PC-3 (cell line): Measurements from ENCODE around the gene ATXN7L1. TPM values are rescaled to one million over a fixed set of nuclear protein-coding genes. Genes with fewer than 3 reads are reported as not detected.

ENCODE experiments used
- ATAC-seq: fragments of 200-7000 bp; cut with Tn5 transposase; 2 replicates; pipeline ENCODE4 v1.9.1; 2020; ENCODE audit warnings: mild to moderate bottlenecking, moderate library complexity
- BruUV-seq: library from RNA; stranded (reverse); fragments of 400-500 nt; replicated peaks from 2 replicates; lab custom pipeline; 2021; lab: Mats Ljungman, UMichigan
- CTCF ChIA-PET: fragments of 300-600 bp; sonication (Branson Sonifier 250); formaldehyde crosslinking; loops from one replicate; lab custom pipeline; 2022; ENCODE audit warnings: antibody characterized with exemption; lab: Charles Lee
- POLR2A ChIA-PET: fragments of 300-600 bp; sonication (Branson Sonifier 250); formaldehyde crosslinking; loops from one replicate; lab custom pipeline; 2022; ENCODE audit warnings: antibody characterized with exemption; ENCODE audit not compliant: unreplicated experiment; lab: Charles Lee
- DNase-seq: peaks from one replicate; pipeline ENCODE4 v3.0.0-alpha.2; 2015
- H2AFZ ChIP-seq: fragments of 300-600 bp; sonication (generic); 2 replicates; pipeline ENCODE4 v1.6.0; 2016; ENCODE audit warnings: antibody characterized with exemption, low read length
- H3F3A ChIP-seq: fragments of 300-600 bp; sonication (generic); one replicate; pipeline ENCODE4 v1.6.0; 2017; ENCODE audit warnings: antibody characterized with exemption, low read length, control low read depth, mild to moderate bottlenecking; ENCODE audit not compliant: unreplicated experiment
- H3K27ac ChIP-seq: fragments of 300-600 bp; sonication (generic); 2 replicates; pipeline ENCODE4 v1.5.1; 2016; ENCODE audit warnings: mild to moderate bottlenecking, low read length
- H3K27me3 ChIP-seq: fragments of 300-600 bp; sonication (generic); 2 replicates; pipeline ENCODE4 v1.6.1; 2016; ENCODE audit warnings: low read length, mixed read lengths
- H3K36me3 ChIP-seq: fragments of 300-600 bp; sonication (generic); 2 replicates; pipeline ENCODE4 v1.6.1; 2016; ENCODE audit warnings: low read depth, mixed run types, low read length, mixed read lengths
- H3K4me1 ChIP-seq: fragments of 300-600 bp; sonication (generic); 2 replicates; pipeline ENCODE4 v1.5.1; 2016; ENCODE audit warnings: low read length; ENCODE audit not compliant: insufficient read depth
- H3K4me2 ChIP-seq: fragments of 300-600 bp; sonication (generic); 2 replicates; pipeline ENCODE4 v1.6.0; 2016; ENCODE audit warnings: low read length
- H3K4me3 ChIP-seq: fragments of 300-600 bp; sonication (generic); 2 replicates; pipeline ENCODE4 v1.5.1; 2016; ENCODE audit warnings: mild to moderate bottlenecking, low read length, mixed read lengths
- H3K79me2 ChIP-seq: fragments of 300-600 bp; sonication (generic); 2 replicates; pipeline ENCODE4 v1.6.1; 2017; ENCODE audit warnings: low read length, mixed read lengths
- H3K9ac ChIP-seq: fragments of 300-600 bp; sonication (generic); 2 replicates; pipeline ENCODE4 v1.6.0; 2016; ENCODE audit warnings: mild to moderate bottlenecking, low read length
- H3K9me2 ChIP-seq: fragments of 300-600 bp; sonication (generic); replicated peaks from 2 replicates; pipeline ENCODE4 v1.6.1; 2016; ENCODE audit warnings: mixed run types, low read length, mixed read lengths
- H3K9me3 ChIP-seq: fragments of 300-600 bp; sonication (generic); 2 replicates; pipeline ENCODE4 v1.6.1; 2016; ENCODE audit warnings: low read length, mixed read lengths
- H4K20me1 ChIP-seq: fragments of 300-600 bp; sonication (generic); 2 replicates; pipeline ENCODE4 v1.6.1; 2016; ENCODE audit warnings: low read length, mixed read lengths
- CTCF ChIP-seq: fragments of 300-600 bp; sonication (generic); conservative IDR thresholded peaks from 2 replicates; pipeline ENCODE4 v1.5.1; 2017; ENCODE audit warnings: antibody characterized with exemption, low read depth, mild to moderate bottlenecking, low read length
- EZH2 ChIP-seq: fragments of 300-600 bp; sonication (generic); IDR thresholded peaks from one replicate; pipeline ENCODE4 v1.6.1; 2017; ENCODE audit warnings: antibody characterized with exemption, mild to moderate bottlenecking, low read length; ENCODE audit not compliant: unreplicated experiment
- EZH2phosphoT487 ChIP-seq: fragments of 300-600 bp; sonication (generic); IDR thresholded peaks from 2 replicates; pipeline ENCODE4 v1.6.1; 2018; ENCODE audit warnings: mild to moderate bottlenecking, antibody characterized with exemption, low read length, borderline replicate concordance
- intact Hi-C: fragments of 100-400 bp; cut with micrococcal nuclease; formaldehyde crosslinking; loops from 2 replicates; pipeline ENCODE4 v1.9.0; 2023
- total RNA-seq: library from RNA; depleted of rRNA; stranded (reverse); fragments of >200 nt; gene quantifications from 2 replicates; pipeline ENCODE4 v1.2.3, GENCODE V29; 2014

Gene ATXN7L1
- total RNA-seq, 1 experiment from 2014 or later = 16.0 TPM

GRCh38 chr7:105642264-105642663 is 234.1 kb downstream of the ATXN7L1 start:
- ATAC-seq (no peak), DNase-seq (no peak)
- BruUV-seq = no TSS peak
- Histone ChIP-seq H3K4me2 (no peak overlapping the region), H3K4me3 (no peak overlapping the region), H4K20me1 (no peaks in the 10 kb centered on the region), H3K4me1 (no peaks in the 10 kb centered on the region), H3K9me3 (no peaks in the 10 kb centered on the region), H3K36me3 (no peaks in the 10 kb centered on the region), H3K9me2 (no peaks in the 10 kb centered on the region), H3K79me2 (no peaks in the 10 kb centered on the region), H3F3A (no peaks in the 10 kb centered on the region), H2AFZ (no peak overlapping the region), H3K9ac (no peak overlapping the region), H3K27me3 (no peaks in the 10 kb centered on the region), H3K27ac (no peak overlapping the region)
- ChIA-PET POLR2A (no interaction called here), CTCF (interaction anchor here (0.5 kb wide), 1 partner anchor 43 kb away, joined by 3 read pairs; no protein-coding TSS in a partner anchor)
- intact Hi-C loops = no loop called here
- TF ChIP-seq CTCF (no peak), EZH2phosphoT487 (no peak), EZH2 (no peak)

- no peak overlapping the region for H3K9ac ChIP-seq
- no peaks in the 10 kb centered on the region for H3K9me2 ChIP-seq
- H4K20me1 ChIP-seq = no peaks in the 10 kb centered on the region
- intact Hi-C loops = no loop called here
- no peak for ATAC-seq
- ChIA-PET POLR2A (no interaction called here), CTCF (no interaction called here)
- BruUV-seq = no TSS peak
- H2AFZ ChIP-seq = no peak overlapping the region
- no peak overlapping the region for H3K4me2 ChIP-seq
- H3F3A ChIP-seq = no peaks in the 10 kb centered on the region
- no peaks in the 10 kb centered on the region for H3K9me3 ChIP-seq
- H3K79me2 ChIP-seq = no peaks in the 10 kb centered on the region
- DNase-seq = no peak
- H3K36me3 ChIP-seq = no peaks in the 10 kb centered on the region
- H3K4me3 ChIP-seq = no peak overlapping the region
- H3K4me1 ChIP-seq = no peaks in the 10 kb centered on the region
- H3K27ac ChIP-seq = no peak overlapping the region
- no peak for TF ChIP-seq EZH2phosphoT487
- TF ChIP-seq EZH2 = no peak
- TF ChIP-seq CTCF = no peak
- no peaks in the 10 kb centered on the region for H3K27me3 ChIP-seq
These were observed 235.2 kb downstream of the ATXN7L1 start for GRCh38 chr7:105640956-105641810.
